Measurements from ENCODE around the gene PHF20. TPM values are rescaled to one million over a fixed set of nuclear protein-coding genes. Genes with fewer than 3 reads are reported as not detected.
"Not testable (repeated sequence)": the region's sequence is repeated elsewhere in the genome, so short reads cannot be mapped to it uniquely, and the experiment has no call there.

PHF20 gene
- total RNA-seq, 1 donor from 2014 or later = 44.6 TPM

GRCh38 chr20:35881676-35882075 is 109.9 kb downstream of the PHF20 start:
- no peak for DNase-seq (ENCODE audit: low spot score)
- Mint-ChIP-seq H3K4me1 (ENCODE audit: low read depth) (peaks cover 48% of the 10 kb centered on the region), H3K27ac (ENCODE audit: unreplicated experiment) (no peak overlapping the region), H3K4me3 (ENCODE audit: unreplicated experiment) (no peak overlapping the region), H3K36me3 (ENCODE audit: low read depth) (peaks cover 1% of the 10 kb centered on the region), H3K9me3 (ENCODE audit: low read depth) (no peaks in the 10 kb centered on the region), H3K27me3 (ENCODE audit: low read depth) (no peaks in the 10 kb centered on the region)
- TF ChIP-seq CTCF (IDR thresholded peaks at IDR 0.05) = no peak

- not testable (repeated sequence) for DNase-seq (ENCODE audit: low spot score); H3K4me3 Mint-ChIP-seq (ENCODE audit: unreplicated experiment); H3K36me3 Mint-ChIP-seq (ENCODE audit: low read depth); H3K27me3 Mint-ChIP-seq (ENCODE audit: low read depth); H3K9me3 Mint-ChIP-seq (ENCODE audit: low read depth)
- peak overlapping the region; percentile 94 for H3K27ac Mint-ChIP-seq (ENCODE audit: unreplicated experiment)
- H3K4me1 Mint-ChIP-seq (ENCODE audit: low read depth) = peaks cover 46% of the 10 kb centered on the region
These were observed 110.8 kb downstream of the PHF20 start for GRCh38 chr20:35882427-35883161.

- no peak overlapping the region for H3K4me3 Mint-ChIP-seq (ENCODE audit: unreplicated experiment)
- DNase-seq (ENCODE audit: low spot score) = no peak
- peaks cover 39% of the 10 kb centered on the region for H3K4me1 Mint-ChIP-seq (ENCODE audit: low read depth)
- peak overlapping the region; percentile 94 for H3K27ac Mint-ChIP-seq (ENCODE audit: unreplicated experiment)
- H3K9me3 Mint-ChIP-seq (ENCODE audit: low read depth) = no peaks in the 10 kb centered on the region
- H3K36me3 Mint-ChIP-seq (ENCODE audit: low read depth) = peaks cover 1% of the 10 kb centered on the region
- no peaks in the 10 kb centered on the region for H3K27me3 Mint-ChIP-seq (ENCODE audit: low read depth)
- TF ChIP-seq CTCF (IDR thresholded peaks at IDR 0.05) = no peak
These were observed 111.5 kb downstream of the PHF20 start for GRCh38 chr20:35883336-35883777.

- H3K4me1 Mint-ChIP-seq (ENCODE audit: low read depth) = peaks cover 33% of the 10 kb centered on the region
- peak overlapping the region; percentile 51 for H3K4me3 Mint-ChIP-seq (ENCODE audit: unreplicated experiment)
- TF ChIP-seq CTCF (IDR thresholded peaks at IDR 0.05) = peak; percentile 97
- no peaks in the 10 kb centered on the region for H3K9me3 Mint-ChIP-seq (ENCODE audit: low read depth)
- H3K27ac Mint-ChIP-seq (ENCODE audit: unreplicated experiment) = peak overlapping the region; percentile 94
- no peak for DNase-seq (ENCODE audit: low spot score)
- H3K27me3 Mint-ChIP-seq (ENCODE audit: low read depth) = no peaks in the 10 kb centered on the region
- peaks cover 1% of the 10 kb centered on the region for H3K36me3 Mint-ChIP-seq (ENCODE audit: low read depth)
These were observed 112.1 kb downstream of the PHF20 start for GRCh38 chr20:35883778-35884540.

GRCh38 chr20:35884541-35884865 is 112.7 kb downstream of the PHF20 start:
- Mint-ChIP-seq H3K27me3 (ENCODE audit: low read depth) (no peaks in the 10 kb centered on the region), H3K9me3 (ENCODE audit: low read depth) (no peaks in the 10 kb centered on the region), H3K4me3 (ENCODE audit: unreplicated experiment) (peak overlapping the region; percentile 19), H3K36me3 (ENCODE audit: low read depth) (peaks cover 1% of the 10 kb centered on the region), H3K4me1 (ENCODE audit: low read depth) (peaks cover 31% of the 10 kb centered on the region), H3K27ac (ENCODE audit: unreplicated experiment) (peak overlapping the region; percentile 94)
- no peak for DNase-seq (ENCODE audit: low spot score)
- TF ChIP-seq CTCF (IDR thresholded peaks at IDR 0.05) = peak; percentile 51
